Suprapubic skin (tissue), 4 donors: ENCODE results near the gene WNT9A.

ENCODE experiments used
- POLR2A ChIP-seq, 2 donors: fragments of 450-650 bp; IDR thresholded peaks; one replicate each; pipeline ENCODE4 v1.6.1; 2017; ENCODE audit warnings: antibody characterized with exemption in 2 of 2, mild to moderate bottlenecking in 2 of 2, moderate library complexity in 2 of 2
- POLR2AphosphoS5 ChIP-seq, 3 donors: sonication (generic); formaldehyde crosslinking; IDR thresholded peaks; one replicate each; pipeline ENCODE4 v1.6.1; 2017; ENCODE audit warnings: antibody characterized with exemption in 3 of 3
- TF ChIP-seq, protein P1 (sequence below), 2 donors: fragments of 200-600 bp in 1 of 2; fragments of 450-650 bp in 1 of 2; sonication (generic) in 1 of 2; IDR thresholded peaks; one replicate each; pipeline ENCODE4 v1.5.1; 2016 to 2019; ENCODE audit warnings: antibody characterized with exemption in 2 of 2, mild to moderate bottlenecking in 1 of 2, moderate library complexity in 1 of 2

DNA sequence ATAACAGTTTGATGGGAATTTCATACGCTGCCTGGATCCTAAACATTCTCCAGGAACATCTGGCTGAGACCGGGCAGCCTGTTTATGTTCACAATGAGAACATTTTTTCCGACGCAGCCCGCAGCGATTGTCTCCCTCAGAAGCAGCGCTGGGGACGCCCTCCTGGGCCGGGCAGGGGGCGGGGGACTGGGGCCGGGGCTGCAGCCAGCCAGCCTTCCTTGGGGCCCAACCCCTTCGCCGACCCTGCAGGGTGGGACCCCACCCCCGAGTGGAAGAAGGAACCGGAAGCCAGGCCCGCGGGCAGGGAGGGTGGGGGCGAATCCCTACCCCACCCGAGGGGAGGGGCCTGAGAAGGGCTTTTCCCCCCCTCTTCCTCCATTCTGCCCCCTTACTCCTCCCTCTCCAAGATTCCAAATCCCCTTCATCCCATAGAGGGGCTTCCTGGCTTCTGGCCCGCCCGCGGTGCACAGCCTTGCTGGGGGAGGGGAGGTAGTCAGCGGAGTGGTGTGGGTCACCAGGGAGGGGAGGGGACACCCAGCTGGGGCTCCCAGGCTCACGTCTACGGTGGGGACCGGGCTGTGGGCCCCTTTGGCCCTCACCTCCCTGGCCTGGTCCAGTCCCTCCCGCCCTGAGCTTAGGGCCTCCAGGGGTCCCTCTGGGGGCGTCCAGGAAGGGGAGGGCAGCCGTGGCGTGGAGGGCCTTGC lies 60.6 kb downstream of the WNT9A start:
- TF ChIP-seq, protein P1, sequence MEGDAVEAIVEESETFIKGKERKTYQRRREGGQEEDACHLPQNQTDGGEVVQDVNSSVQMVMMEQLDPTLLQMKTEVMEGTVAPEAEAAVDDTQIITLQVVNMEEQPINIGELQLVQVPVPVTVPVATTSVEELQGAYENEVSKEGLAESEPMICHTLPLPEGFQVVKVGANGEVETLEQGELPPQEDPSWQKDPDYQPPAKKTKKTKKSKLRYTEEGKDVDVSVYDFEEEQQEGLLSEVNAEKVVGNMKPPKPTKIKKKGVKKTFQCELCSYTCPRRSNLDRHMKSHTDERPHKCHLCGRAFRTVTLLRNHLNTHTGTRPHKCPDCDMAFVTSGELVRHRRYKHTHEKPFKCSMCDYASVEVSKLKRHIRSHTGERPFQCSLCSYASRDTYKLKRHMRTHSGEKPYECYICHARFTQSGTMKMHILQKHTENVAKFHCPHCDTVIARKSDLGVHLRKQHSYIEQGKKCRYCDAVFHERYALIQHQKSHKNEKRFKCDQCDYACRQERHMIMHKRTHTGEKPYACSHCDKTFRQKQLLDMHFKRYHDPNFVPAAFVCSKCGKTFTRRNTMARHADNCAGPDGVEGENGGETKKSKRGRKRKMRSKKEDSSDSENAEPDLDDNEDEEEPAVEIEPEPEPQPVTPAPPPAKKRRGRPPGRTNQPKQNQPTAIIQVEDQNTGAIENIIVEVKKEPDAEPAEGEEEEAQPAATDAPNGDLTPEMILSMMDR (IDR thresholded peaks at IDR 0.05) = no peak
- TF ChIP-seq POLR2A (IDR thresholded peaks at IDR 0.05) = no peak
- TF ChIP-seq POLR2AphosphoS5 (IDR thresholded peaks at IDR 0.05) = no peak
